SK-N-SH (cell line): Measurements from ENCODE around the gene TIGD3.

Experiments
- EP300 ChIP-seq, 2 experiments: IDR thresholded peaks; 2 replicates each; pipeline versions ENCODE4 v1.4.0 to v1.6.1; 2012; ENCODE audit warnings: borderline replicate concordance in 1 of 2, low read depth in 1 of 2, low read length in 1 of 2
- FOSL2 ChIP-seq: IDR thresholded peaks from 2 replicates; pipeline ENCODE4 v1.4.0; 2012; ENCODE audit warnings: low read depth, mild to moderate bottlenecking, moderate library complexity, borderline replicate concordance
- GABPA ChIP-seq: IDR thresholded peaks from 2 replicates; pipeline ENCODE4 v1.4.0; 2012; ENCODE audit warnings: low read depth, mild to moderate bottlenecking
- GATA2 ChIP-seq: sonication (generic); formaldehyde crosslinking; IDR thresholded peaks from 2 replicates; pipeline ENCODE4 v1.5.0; 2020; ENCODE audit warnings: mild to moderate bottlenecking, missing genetic modification reagents
- JUND ChIP-seq: IDR thresholded peaks from 2 replicates; pipeline ENCODE4 v1.4.0; 2012
- MXI1 ChIP-seq: IDR thresholded peaks from 2 replicates; pipeline ENCODE4 v1.6.1; 2012; ENCODE audit warnings: mild to moderate bottlenecking, low read depth, low read length, improper control_type of control experiment
- POLR2AphosphoS5 ChIP-seq: IDR thresholded peaks from 2 replicates; pipeline ENCODE4 v1.6.1; 2012; ENCODE audit warnings: low read depth, low read length
- RCOR1 ChIP-seq: fragments of 150-350 bp; IDR thresholded peaks from 2 replicates; pipeline ENCODE4 v1.6.1; 2017; ENCODE audit warnings: antibody characterized with exemption, low read length
- REST ChIP-seq: IDR thresholded peaks from 2 replicates; pipeline ENCODE4 v1.6.1; 2012; ENCODE audit warnings: mild to moderate bottlenecking, low read depth, low read length, moderate library complexity
- RFX5 ChIP-seq: IDR thresholded peaks from 2 replicates; pipeline ENCODE4 v1.6.1; 2012; ENCODE audit warnings: mild to moderate bottlenecking, improper control_type of control experiment, low read length
- YY1 ChIP-seq: IDR thresholded peaks from 2 replicates; pipeline ENCODE4 v1.4.0; 2012; ENCODE audit warnings: low read depth, mild to moderate bottlenecking
- TF ChIP-seq, protein P1 (sequence below): fragments of 200-600 bp; sonication (generic); IDR thresholded peaks from 2 replicates; pipeline ENCODE4 v1.6.1; 2017; ENCODE audit warnings: antibody characterized with exemption, mild to moderate bottlenecking, moderate library complexity
- TF ChIP-seq, protein P2 (sequence below): IDR thresholded peaks from 2 replicates; pipeline ENCODE4 v1.4.0; 2012; ENCODE audit warnings: low read depth
- TF ChIP-seq, protein P3 (sequence below): IDR thresholded peaks from 2 replicates; pipeline ENCODE4 v1.4.0; 2012; ENCODE audit warnings: low read depth, borderline replicate concordance

DNA sequence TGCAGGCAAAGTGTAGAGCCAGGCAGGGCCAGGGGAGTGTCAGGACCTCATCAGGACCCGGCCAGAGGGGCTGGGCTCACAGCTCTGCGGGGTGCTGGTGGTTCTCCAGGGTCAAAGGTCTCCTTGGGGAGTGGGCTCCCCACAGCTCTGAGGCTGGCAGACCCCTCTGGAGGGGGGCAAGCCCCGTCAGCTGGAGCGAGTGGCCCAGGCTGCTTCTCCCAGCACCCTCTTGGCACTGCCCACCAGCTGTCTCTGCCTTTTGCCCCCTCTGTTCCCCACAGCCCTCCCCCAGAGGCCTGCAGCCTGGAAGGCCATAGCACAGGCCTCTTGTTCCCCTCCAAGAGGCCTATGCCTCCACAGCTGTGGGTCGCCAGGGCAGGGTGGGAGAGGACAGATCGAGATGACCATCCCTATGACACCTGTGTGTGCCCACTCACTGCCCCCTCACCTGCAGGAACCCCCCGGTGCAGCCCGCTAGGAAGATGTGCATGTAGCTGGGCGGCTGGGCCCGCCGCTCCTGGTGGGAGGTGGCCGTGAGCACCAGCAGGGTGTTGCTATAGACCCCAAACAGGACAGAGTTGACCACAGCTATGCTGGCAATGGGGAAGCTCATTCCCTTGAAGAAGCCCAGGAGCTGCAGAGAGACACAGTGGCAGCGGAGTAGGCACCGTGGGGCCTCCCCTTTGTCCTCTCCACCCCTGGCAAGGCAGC, 24.5 kb downstream of the TIGD3 start:
- TF ChIP-seq, protein P1, sequence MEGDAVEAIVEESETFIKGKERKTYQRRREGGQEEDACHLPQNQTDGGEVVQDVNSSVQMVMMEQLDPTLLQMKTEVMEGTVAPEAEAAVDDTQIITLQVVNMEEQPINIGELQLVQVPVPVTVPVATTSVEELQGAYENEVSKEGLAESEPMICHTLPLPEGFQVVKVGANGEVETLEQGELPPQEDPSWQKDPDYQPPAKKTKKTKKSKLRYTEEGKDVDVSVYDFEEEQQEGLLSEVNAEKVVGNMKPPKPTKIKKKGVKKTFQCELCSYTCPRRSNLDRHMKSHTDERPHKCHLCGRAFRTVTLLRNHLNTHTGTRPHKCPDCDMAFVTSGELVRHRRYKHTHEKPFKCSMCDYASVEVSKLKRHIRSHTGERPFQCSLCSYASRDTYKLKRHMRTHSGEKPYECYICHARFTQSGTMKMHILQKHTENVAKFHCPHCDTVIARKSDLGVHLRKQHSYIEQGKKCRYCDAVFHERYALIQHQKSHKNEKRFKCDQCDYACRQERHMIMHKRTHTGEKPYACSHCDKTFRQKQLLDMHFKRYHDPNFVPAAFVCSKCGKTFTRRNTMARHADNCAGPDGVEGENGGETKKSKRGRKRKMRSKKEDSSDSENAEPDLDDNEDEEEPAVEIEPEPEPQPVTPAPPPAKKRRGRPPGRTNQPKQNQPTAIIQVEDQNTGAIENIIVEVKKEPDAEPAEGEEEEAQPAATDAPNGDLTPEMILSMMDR: no peak
- no peak for TF ChIP-seq EP300 (IDR thresholded peaks at IDR 0.05; ENCODE audit: borderline replicate concordance in 1 of 2, low read depth in 1 of 2, low read length in 1 of 2)
- TF ChIP-seq POLR2AphosphoS5: no peak
- no peak for TF ChIP-seq MXI1
- no peak for TF ChIP-seq YY1
- no peak for TF ChIP-seq REST
- TF ChIP-seq, protein P2, sequence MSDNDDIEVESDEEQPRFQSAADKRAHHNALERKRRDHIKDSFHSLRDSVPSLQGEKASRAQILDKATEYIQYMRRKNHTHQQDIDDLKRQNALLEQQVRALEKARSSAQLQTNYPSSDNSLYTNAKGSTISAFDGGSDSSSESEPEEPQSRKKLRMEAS: no peak
- TF ChIP-seq RFX5: no peak
- TF ChIP-seq RCOR1: no peak
- TF ChIP-seq GABPA: no peak
- no peak for TF ChIP-seq FOSL2
- TF ChIP-seq GATA2 (CRISPR knock-in tag): no peak
- TF ChIP-seq, protein P3, sequence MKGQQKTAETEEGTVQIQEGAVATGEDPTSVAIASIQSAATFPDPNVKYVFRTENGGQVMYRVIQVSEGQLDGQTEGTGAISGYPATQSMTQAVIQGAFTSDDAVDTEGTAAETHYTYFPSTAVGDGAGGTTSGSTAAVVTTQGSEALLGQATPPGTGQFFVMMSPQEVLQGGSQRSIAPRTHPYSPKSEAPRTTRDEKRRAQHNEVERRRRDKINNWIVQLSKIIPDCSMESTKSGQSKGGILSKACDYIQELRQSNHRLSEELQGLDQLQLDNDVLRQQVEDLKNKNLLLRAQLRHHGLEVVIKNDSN: no peak
- no peak for TF ChIP-seq JUND
